Activated CD8-positive, alpha-beta memory T cell treated with anti-CD3 and anti-CD28 coated beads, Interleukin-2, amount 50 U/mL, for 48 hours (primary cell): ENCODE data around the gene QRFPR.
"Not testable (repeated sequence)": the region's sequence is repeated elsewhere in the genome, so short reads cannot be mapped to it uniquely, and the experiment has no call there.

Experiments
- DNase-seq: peaks from one replicate; pipeline ENCODE4 v3.0.0-alpha.2; 2020

The QRFPR gene

DNA sequence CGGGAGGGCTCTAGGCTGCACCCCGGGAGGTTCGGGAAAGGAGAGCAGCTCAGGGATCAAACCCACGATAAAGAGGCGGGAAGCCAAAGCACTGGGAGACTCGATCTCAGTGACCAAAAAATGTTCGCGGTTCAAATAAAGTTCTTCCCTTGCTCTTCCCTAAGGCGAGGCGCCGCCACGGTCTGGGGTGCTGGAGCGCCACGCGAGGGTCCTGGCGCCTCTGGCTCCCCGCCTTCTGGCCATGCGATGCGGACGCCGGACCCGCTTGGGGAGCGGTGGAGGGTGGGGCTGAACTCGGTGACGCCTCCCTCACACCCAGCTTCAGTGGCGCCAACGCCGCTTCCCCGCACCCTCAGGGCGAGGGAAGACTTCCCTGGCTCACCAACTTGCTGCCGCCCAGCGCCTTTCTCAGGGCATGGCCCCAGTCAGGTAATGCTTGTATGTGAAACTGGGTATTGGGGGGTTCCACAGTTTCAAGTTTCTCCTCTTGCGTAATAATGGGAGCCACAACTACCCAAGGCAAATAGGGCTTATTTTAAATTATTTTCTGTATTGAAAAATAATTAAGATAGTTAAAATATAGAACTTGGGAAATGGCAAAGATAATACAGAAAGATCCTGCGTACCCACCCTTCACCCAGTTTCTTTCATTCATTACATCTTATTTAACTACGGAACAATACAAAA lies at the start of gene QRFPR:
Gene QRFPR (minus strand): TSS at position 243 of the 687 bp plus-strand sequence. CDS start 371 bp downstream, outside the sequence.
- no peak for DNase-seq

DNA sequence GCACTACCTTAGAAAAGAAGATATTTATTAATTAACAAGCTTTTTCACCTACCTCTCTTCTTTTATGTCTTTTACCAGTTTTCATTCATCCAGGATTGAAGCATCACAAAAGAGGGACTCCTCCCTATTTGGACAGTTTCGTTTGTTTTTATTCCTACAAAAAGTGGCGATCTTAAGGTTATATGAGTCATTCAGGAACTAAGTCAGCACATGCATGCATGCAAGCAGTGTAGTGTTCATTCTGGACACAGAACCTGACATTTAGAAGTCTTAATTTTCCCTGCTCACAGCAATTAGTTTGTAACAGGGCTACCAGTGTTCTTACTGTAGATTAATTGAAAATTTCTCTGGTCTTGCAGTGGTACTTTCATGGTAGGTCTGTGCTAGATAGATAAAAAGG lies 47.9 kb upstream of the QRFPR start:
- DNase-seq, result no peak

DNA sequence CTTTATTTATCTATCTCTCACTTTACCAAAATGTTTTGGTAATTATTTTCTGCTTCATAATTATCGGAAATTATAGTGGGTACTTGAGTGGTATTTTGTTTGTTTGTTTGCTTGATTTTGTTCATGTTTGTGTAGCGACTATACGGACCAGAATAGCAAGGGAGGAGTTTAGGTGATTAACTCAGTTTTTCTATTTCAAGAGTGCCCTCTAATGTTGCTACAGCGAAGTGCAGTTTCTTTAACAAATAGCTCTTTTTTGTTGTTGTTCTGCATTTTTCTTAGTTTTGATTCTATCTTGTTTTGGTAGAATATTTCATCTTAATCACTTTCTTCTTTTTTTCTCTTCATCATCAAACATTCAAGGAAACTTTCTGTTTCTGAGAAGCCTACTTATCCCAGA lies 40.8 kb upstream of the QRFPR start:
- DNase-seq, result no peak

DNA sequence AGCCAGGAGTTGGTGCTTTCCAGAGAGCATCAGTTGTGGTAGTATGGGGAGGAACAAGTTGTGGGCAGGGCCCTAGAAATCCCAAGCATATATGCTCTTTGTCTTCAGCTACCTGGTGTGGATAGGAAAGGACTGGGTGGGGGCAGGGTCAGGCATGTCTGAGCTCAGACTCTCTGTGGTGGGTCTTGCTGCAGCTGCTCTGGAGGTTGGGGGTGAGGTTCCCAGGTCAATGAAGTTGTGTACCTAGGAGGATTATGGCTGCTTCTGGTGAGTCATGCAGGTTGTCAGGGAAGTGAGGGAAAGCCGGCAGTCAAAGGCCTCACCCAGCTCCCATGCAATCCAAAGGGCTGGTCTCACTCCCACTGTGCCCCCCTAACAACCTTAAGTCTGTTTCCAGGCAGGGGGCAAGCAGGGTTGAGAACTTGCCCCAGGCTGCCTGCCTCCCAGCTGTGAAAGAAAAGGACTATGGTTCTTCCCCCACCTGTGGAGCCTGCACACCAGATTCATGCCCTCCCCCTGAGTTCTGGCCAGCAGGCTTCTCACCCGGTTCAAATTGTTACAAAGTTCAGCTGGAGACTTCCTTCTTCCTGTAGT lies 30.4 kb upstream of the QRFPR start:
- DNase-seq, result no peak

DNA sequence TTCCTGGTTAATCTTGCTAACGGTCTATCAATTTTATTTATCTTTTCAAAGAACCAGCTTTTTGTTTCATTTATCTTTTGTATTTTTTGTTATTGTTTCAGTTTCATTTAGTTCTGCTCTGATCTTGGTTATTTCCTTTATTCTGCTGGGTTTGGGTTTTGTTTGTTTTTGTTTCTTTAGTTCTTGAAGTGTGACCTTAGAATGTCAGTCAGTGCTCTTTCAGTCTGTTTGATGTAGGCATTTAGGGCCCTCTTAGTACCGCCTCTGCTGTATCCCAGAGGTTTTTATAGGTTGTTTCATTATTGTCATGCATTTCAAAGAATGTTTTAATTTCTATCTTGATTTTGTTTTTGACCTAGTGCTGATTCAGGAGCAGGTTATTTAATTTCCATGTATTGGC lies 27.7 kb upstream of the QRFPR start:
- DNase-seq, result not testable (repeated sequence)

DNA sequence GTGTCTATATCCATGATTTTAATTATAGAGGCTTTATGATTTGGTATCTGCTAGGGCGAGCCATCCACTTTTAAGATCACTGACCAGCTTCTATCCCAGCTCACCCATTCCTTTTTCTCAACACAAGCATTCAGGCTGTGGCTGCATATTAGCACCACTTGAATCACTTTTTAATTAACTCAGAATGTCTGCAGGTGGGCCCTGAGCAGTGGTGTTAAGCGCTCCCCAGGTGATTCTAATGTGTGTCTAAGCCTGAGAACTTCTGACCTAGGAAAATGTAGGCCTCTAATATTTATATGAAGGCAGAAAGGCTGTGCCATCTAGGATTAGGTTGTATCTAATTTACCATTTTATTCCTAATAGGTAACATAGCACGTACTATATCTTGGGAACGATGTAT lies 19.8 kb upstream of the QRFPR start:
- no peak for DNase-seq

DNA sequence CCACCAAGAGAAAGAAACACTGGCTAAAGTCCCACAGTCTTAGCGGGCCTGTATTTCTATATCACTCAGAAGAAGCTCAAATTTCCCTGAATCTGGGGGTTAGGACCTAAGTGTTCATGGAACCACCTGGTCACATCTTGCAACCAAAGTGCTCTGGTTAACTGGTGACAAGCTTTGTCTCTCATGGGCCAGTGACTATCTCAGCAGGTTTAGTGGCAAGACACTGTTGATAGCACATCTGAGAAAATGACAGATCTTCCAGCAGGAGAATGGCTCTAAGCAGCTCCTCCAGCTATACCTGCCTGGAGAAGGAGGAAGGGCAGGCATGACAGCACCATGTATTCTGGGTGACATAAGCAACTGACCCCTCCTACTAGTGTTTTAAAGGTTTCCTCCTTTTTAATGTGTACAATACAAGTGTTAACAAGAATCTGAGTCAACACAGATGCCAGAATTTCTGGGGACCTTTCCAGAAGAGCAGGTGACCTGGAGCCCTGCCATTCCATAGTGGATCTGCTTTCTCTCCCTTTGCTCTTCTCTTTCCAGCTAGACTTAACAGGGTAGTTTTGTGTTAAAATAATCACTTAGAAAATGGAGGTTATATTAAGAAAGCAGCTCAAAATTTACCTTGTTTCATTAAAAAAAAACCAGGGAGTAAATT lies 17.3 kb upstream of the QRFPR start:
- no peak for DNase-seq

DNA sequence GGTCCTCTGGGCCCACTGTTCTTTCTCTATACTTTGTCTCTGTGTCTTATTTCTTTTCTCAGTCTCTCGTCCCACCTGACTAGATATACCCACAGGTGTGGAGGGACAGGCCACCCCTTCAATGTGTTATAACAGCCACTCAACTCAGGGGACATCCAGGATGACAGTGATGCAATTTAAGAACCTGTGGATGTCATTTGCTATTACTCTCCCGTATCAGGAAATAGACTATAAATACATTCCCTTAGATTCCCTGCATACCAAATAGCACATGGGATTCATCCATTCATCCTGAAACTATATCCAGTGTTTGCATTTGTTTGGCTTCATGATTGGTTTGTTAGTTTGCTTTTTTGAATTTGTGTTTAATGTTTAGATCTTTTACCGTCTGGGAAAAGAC lies 16.6 kb upstream of the QRFPR start:
- no peak for DNase-seq

DNA sequence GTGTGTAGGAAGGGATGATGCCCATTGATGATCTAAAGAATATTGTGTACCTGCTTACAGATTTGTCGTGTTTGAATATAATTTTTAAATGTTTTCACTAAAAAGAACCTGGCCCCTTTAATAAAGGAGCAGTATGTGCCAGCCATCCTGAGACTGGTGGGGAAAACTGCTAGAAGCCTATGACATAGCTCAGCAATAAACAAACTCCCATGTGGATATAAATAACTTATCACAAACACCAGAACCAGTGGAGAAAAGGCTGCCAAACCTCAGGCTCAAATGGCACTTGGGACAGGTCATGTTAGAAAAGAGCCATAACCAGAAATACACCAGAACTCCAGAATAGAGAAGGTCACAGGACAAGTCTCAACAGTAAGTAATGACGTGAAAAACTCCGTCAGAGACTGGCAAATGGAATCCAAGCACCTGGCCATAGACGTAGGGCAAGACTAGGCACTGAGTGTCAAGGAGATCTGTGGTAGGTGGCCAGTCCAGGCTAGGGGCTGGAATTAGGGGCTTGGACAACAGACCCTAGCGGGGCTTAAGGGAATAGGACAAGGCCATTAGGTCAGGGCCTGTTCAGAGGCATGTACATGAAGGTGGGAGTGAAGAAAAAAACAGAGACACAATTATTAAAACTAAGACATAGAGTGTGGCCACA lies 11.7 kb upstream of the QRFPR start:
- no peak for DNase-seq

DNA sequence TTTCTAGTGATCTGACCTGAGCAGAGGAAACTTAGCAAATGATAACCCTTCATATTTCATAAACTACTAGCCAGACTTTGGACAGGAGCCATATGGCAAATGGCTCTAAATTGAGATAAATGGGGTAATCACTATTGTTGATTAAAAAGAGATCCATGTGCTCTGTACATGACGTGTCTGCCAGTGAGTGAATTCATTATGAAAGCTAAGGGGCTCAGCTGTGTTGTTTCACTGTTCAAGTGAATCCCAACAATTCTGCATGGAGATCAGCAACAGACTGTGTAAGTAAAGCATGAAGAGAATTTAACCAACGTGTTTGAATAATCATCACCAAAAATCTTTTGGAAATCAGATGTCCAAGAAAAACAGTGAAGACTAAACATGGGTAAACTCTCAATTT lies 9.5 kb upstream of the QRFPR start:
- DNase-seq, result no peak

DNA sequence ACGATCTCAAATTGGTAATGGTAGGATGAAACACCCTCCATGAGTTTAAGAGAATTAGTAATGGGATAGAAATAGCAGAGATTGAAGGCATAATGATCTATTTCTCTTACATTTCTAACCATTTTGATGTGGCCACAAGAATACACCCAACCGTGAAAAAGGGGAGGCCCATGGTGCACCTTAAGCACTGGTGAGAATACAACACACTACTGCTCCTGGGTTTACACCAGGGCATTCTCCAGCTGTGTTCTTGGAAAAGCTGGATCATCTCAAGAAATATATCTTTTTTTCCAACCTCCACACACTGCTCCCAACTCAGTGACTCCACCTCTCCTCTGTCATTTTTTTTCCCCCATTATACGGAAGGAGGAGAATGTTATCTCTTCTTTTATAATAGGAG lies 1.5 kb downstream of the QRFPR start:
- no peak for DNase-seq

DNA sequence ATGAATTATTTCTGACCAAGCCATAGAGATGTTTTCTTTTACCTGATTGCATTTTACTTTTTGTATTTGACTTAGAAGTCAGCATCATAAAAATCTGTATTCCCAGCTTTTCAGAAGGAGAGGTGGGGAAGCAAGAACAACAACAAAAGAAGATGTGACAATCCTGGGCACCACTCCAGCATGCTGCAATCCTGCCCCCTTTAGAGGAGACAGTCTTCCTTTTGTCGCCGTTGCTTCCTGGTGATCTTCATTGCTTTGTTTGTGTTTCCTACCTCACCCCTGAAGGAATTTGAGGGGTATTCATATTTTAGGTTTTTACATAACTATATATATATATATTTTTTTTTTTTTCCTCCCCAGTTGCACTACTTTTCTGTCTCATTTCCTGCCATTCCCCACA lies 3.7 kb downstream of the QRFPR start:
- no peak for DNase-seq

DNA sequence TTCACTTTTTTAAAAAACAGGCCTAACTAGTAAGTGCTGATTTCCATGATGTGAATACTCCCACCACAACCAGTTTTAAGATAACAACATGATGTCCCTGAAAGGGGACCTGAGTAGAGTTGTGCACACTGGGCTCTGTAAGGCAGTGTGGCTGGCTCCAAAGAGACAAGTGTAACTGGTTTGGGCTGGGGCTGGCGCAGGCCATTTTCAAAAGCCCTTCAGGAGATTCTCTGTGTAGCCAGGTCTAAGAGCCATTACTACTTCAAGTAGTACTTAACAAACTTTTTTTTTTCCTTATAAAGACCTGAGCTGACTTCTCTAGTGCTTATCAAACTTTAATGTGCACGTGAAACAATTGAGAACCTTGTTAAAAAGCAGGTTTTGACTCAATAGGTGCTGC lies 4.3 kb downstream of the QRFPR start:
- no peak for DNase-seq

DNA sequence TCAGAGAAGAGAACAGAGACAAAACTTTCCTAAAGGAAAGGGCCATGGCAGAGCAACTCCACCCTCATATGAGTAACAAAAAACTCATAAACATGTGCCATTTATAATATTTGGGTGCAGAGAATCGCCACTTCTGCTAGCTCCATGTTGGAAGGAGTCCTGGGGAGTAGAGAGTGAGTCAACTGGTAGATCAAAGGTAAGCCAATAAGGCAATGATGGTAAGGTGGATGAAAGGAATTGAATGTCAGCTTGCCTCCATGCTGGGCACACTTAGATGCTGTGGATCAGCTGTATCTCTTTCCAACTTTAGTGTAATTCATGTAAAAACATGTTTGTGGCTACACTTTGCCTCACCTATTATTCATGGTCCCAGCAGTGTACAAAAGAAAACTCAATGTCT lies 4.7 kb downstream of the QRFPR start:
- DNase-seq, result no peak

DNA sequence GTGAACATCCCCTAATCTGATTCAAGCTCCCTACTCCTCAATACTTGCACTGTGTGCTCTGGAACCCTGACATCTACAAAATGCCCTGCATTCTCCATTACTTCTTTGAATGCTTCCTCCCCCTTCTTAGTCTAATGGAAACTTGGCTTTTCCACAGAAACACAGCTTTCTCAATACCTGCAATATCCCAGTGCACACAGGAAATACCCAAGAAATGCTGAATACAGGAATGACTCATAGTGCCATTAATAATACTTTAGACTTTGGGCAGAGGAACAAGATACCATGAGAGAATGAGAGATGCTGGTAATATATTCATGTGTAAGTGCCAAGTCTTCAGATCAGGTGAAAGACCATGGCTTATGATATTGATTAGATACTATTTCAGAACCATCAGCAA lies 5.6 kb downstream of the QRFPR start:
- DNase-seq, result no peak

DNA sequence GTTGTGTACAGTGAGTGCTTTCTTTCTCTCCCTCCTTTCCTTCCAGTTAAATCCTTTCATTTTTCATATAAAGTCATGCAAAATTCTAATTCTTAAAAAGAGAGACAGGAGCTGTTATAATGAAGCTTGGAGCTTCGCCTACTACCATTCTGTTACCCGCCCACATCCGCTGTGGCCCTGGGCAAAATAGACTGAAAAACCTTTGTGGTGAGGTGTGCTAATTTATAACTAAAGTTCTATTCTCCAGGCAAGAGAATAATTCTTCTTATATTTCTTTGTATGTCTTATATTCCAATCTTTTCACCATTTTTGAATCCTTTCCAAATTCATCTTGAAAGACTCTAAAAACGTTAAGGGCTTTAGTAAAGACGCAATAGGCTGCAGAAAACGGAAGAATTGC lies 7.0 kb downstream of the QRFPR start:
- DNase-seq, result no peak

DNA sequence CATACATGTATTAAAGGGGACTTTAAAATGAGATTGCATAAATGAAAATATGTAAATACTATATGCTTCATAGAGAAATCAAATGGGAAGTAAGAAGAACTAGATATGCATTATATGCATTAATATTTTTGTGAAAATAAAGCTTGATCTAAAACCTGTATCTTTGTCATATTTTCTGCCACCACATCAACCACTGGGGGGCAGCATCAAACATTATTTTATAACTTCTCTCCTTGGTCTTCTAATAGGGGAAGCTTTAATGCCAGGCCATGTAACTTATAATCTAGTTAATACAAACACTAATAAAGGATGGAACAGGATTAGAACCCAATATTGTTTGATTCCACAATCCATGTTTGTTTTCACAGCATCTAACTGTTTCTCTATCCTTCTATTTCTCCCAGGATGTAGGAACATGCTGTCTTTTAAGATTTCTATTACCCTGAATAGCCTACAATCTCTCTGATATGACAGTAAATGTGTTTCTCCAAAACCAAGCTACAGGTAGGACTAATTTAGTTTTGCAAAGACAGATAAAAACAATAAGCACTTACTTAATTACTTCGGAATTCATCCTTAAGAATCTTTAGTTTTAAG lies 10.0 kb downstream of the QRFPR start:
- no peak for DNase-seq

DNA sequence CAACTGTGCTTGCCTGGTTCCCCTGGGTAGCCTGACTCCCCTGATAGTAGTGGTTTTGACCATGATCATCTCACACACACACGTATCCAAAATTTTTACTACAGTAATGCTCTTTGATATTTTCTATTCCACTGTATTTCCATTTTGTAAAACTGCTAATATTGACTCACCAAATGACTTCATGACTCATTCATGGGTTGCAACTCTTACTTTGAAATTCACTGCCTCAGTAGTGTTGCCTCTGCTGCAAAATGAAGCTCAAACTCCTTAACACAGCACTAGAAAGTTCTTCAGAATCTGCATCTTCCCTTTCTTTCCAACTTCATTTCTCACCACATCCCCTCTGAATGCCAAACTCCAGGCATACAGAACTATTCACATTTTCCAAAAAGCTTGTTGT lies 20.3 kb downstream of the QRFPR start:
- no peak for DNase-seq

DNA sequence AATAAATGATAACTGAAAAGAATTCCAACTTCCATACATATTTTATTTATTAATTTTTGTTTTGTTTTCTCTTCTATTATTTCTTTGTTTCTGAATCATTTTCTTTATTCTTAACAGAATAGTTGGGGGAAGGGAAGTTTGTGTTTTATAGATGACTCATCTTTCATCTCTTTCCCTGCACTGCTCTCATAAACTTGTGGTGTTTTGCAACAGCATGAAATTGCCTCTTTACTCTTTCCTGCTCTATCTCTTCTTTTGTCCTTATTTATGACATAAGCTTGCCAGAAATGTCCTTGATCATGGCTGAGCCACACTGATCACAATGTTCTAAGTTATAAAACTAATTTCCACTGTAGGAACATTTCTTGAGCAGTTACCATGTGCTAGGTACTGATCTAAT lies 22.3 kb downstream of the QRFPR start:
- DNase-seq, result no peak

DNA sequence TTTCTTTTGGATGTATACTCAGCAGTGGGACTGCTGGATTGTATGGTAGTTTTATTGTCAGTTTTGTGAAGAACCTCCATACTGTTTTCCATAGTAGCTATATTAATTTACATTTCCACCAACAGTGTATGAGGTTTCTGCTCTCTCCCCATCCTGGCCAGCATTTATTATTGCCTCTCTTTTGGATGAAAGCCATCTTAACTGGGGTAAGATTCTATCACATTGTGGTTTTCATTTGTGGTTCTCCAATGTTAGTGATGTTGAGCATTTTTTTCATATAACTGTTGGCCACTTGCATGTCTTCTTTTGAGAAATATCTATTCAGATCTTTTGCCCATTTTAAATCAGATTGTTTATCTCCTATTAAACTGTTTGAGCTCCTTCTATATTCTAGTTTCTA lies 27.6 kb downstream of the QRFPR start:
- DNase-seq, result no peak

DNA sequence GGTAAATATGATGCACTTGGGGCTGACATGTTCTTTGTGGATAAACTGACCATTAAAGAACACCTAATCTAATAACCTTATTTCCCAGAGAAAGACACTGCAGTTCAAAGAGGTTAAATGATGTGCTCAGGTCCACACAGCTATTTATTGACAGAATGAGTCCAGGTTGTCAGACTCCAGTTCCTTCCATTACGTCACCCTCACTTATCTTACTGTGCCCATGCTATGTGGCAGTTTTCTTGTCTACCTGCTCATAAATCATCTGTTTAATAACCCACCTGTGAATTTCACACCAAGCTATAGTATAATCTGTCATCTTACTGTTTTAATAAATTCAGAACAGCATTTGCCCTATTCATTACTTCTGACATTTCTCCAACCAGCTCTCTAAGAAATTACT lies 36.7 kb downstream of the QRFPR start:
- DNase-seq, result no peak

DNA sequence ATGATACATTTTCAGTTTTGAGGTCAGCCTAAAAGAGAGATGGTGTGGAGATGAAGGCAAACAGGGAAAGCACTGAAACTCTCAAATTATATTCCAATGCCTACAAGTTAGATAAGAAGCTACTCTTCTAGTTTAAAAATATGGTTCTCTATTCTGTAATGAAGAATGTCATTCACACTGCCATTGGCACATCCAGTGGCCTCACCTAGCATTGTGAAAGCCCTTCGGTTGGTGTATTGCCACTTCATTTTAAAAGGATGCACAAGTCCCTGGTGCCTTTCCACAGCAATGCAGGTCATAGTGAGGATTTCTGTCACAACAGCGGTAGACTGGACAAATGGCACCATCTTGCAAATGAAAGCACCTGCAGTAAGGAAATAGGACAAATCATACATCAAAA lies 40.6 kb downstream of the QRFPR start:
- no peak for DNase-seq

DNA sequence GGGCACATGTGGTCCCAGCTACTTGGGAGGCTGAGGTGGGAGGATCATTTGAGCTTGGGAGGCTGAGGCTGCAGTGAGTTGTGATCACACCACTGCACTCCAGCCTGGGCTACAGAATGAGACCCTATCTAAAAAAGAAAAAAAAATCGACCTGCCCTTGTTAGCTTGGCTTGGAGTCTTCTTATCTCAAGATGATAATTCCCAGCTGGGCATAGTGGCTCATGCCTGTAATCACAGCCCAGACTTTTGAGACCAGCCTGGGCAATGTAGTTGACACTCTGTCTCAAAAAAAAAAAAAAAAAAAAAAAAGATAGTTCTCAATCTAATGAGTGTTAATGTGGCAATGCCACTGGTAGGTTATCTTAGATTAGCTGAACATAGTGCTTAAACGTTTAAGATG lies 41.0 kb downstream of the QRFPR start:
- no peak for DNase-seq

DNA sequence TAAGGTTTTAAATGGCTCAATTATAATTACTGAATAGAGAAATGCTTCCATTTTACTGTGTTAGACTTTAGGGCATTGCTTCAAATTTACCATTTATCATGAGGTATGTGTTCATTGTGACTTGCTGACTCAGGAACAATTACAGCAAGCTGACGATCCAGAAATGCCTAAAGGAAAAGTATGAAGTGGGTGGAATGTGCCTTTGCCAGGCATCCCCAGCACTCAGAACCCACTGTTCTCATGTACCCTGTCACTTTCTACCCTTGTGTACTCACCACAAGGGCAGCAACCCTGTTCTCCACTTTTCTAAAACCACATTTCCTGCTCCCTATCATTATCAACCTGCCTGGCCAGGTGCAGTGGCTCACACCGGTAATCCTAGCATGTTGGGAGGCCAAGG lies 41.5 kb downstream of the QRFPR start:
- no peak for DNase-seq
